OCI-LY1 (cell line): ENCODE measurements around the gene VAMP5.

Experiments
- H2AFZ ChIP-seq: fragments of 200-600 bp; sonication (generic), shearing (Covaris generic); 2 replicates; pipeline ENCODE4 v1.6.0; 2014; ENCODE audit warnings: antibody characterized with exemption, mild to moderate bottlenecking, low read length
- H3F3A ChIP-seq: fragments of 200-600 bp; sonication (generic), shearing (Covaris generic); 2 replicates; pipeline ENCODE4 v1.6.0; 2014; ENCODE audit warnings: mild to moderate bottlenecking, antibody characterized with exemption, low read length, moderate library complexity; ENCODE audit not compliant: insufficient read depth
- H3K27ac ChIP-seq: fragments of 200-600 bp; sonication (generic); 2 replicates; pipeline ENCODE4 v1.5.1; 2014; ENCODE audit warnings: low read length, mixed run types, mild to moderate bottlenecking, low read depth; ENCODE audit not compliant: poor library complexity, severe bottlenecking
- H3K27me3 ChIP-seq: fragments of 200-600 bp; sonication (generic); 2 replicates; pipeline ENCODE4 v1.6.0; 2014; ENCODE audit warnings: antibody characterized with exemption, mild to moderate bottlenecking, low read length, moderate library complexity; ENCODE audit not compliant: insufficient read depth
- H3K36me3 ChIP-seq: fragments of 200-600 bp; sonication (generic); 2 replicates; pipeline ENCODE4 v1.6.1; 2014; ENCODE audit warnings: mild to moderate bottlenecking, antibody characterized with exemption, low read length, moderate library complexity, mixed read lengths; ENCODE audit not compliant: insufficient read depth
- H3K4me1 ChIP-seq: fragments of 200-600 bp; sonication (generic); 2 replicates; pipeline ENCODE4 v1.5.1; 2014; ENCODE audit warnings: mild to moderate bottlenecking, low read length, moderate library complexity; ENCODE audit not compliant: insufficient read depth, severe bottlenecking
- H3K4me2 ChIP-seq: fragments of 200-600 bp; sonication (generic), shearing (Covaris generic); 2 replicates; pipeline ENCODE4 v1.6.1; 2014; ENCODE audit warnings: low read length
- H3K4me3 ChIP-seq: fragments of 200-600 bp; sonication (generic); 2 replicates; pipeline ENCODE4 v1.5.1; 2014; ENCODE audit warnings: low read length, low read depth, mild to moderate bottlenecking, mixed read lengths; ENCODE audit not compliant: poor library complexity, severe bottlenecking
- H3K79me2 ChIP-seq: fragments of 200-600 bp; shearing (Covaris generic); 2 replicates; pipeline ENCODE4 v1.6.1; 2016; ENCODE audit warnings: mixed run types, low read length, mixed read lengths; ENCODE audit not compliant: insufficient read depth
- H3K9ac ChIP-seq: fragments of 200-600 bp; sonication (generic), shearing (Covaris generic); 2 replicates; pipeline ENCODE4 v1.6.1; 2014; ENCODE audit warnings: mild to moderate bottlenecking, low read length, mixed read lengths
- H3K9me2 ChIP-seq: fragments of 200-600 bp; sonication (generic), shearing (Covaris generic); 2 replicates; pipeline ENCODE4 v1.6.1; 2014; ENCODE audit warnings: low read depth, mild to moderate bottlenecking, low read length, mixed read lengths
- H3K9me3 ChIP-seq: fragments of 200-600 bp; shearing (Covaris generic); 2 replicates; pipeline ENCODE4 v1.6.1; 2014; ENCODE audit warnings: low read length, mixed read lengths
- H4K20me1 ChIP-seq: fragments of 200-600 bp; sonication (generic), shearing (Covaris generic); 2 replicates; pipeline ENCODE4 v1.6.0; 2016; ENCODE audit warnings: mild to moderate bottlenecking, low read length; ENCODE audit not compliant: insufficient read depth
- CTCF ChIP-seq: fragments of 200-600 bp; sonication (generic), shearing (Covaris generic); IDR thresholded peaks from 2 replicates; pipeline ENCODE4 v1.5.1; 2017; ENCODE audit warnings: mild to moderate bottlenecking, antibody characterized with exemption, low read length, moderate library complexity, mixed read lengths
- EZH2 ChIP-seq: fragments of 200-600 bp; sonication (generic), shearing (Covaris generic); IDR thresholded peaks from 2 replicates; pipeline ENCODE4 v1.8.0; 2017; ENCODE audit warnings: borderline replicate concordance, mixed run types, mild to moderate bottlenecking, antibody characterized with exemption, low read length, moderate library complexity, mixed read lengths

VAMP5 gene

GRCh38 chr2:85596486-85597143 lies 12.4 kb downstream of the VAMP5 start:
- Histone ChIP-seq H3K36me3 (peaks cover 6% of the 10 kb centered on the region; the same call in 1 of the 2 replicates), H3K4me3 (peak overlapping the region; percentile 86), H2AFZ (no peak overlapping the region), H3K4me1 (peaks cover 18% of the 10 kb centered on the region), H3K9me3 (no peaks in the 10 kb centered on the region), H3K27ac (no peak overlapping the region), H4K20me1 (no peaks in the 10 kb centered on the region), H3K4me2 (peak overlapping the region; percentile 85), H3K9ac (peak overlapping the region; percentile 88), H3K9me2 (no peaks in the 10 kb centered on the region), H3F3A (no peaks in the 10 kb centered on the region), H3K79me2 (no peaks in the 10 kb centered on the region), H3K27me3 (no peaks in the 10 kb centered on the region)
- no peak for TF ChIP-seq CTCF
- TF ChIP-seq EZH2 = no peak

GRCh38 chr2:85597241-85597640 lies 13.0 kb downstream of the VAMP5 start:
- H3K9ac ChIP-seq = no peak overlapping the region
- no peaks in the 10 kb centered on the region for H3F3A ChIP-seq
- TF ChIP-seq CTCF = no peak
- TF ChIP-seq EZH2 = no peak

GRCh38 chr2:85598594-85599340 lies 14.5 kb downstream of the VAMP5 start:
- no peaks in the 10 kb centered on the region for H3K9me2 ChIP-seq
- H3K27me3 ChIP-seq = no peaks in the 10 kb centered on the region
- H3K27ac ChIP-seq = no peak overlapping the region
- TF ChIP-seq EZH2 (no peak), CTCF (no peak)
- H4K20me1 ChIP-seq = no peaks in the 10 kb centered on the region
- H3K79me2 ChIP-seq = no peaks in the 10 kb centered on the region
- no peak overlapping the region for H3K9ac ChIP-seq
- H3K4me3 ChIP-seq = no peak overlapping the region
- H3F3A ChIP-seq = no peaks in the 10 kb centered on the region
- H3K4me1 ChIP-seq = peaks cover 29% of the 10 kb centered on the region
- no peaks in the 10 kb centered on the region for H3K9me3 ChIP-seq
- no peak overlapping the region for H2AFZ ChIP-seq
- H3K36me3 ChIP-seq = peaks cover 6% of the 10 kb centered on the region; the same call in 1 of the 2 replicates
- no peak overlapping the region for H3K4me2 ChIP-seq

More at GRCh38 chr2:85597241-85597640, 13.0 kb downstream of the VAMP5 start:
- no peaks in the 10 kb centered on the region for H3K9me2 ChIP-seq
- H4K20me1 ChIP-seq = no peaks in the 10 kb centered on the region
- H3K4me1 ChIP-seq = peaks cover 22% of the 10 kb centered on the region
- H2AFZ ChIP-seq = no peak overlapping the region
- no peaks in the 10 kb centered on the region for H3K27me3 ChIP-seq
- H3K79me2 ChIP-seq = no peaks in the 10 kb centered on the region
- H3K4me3 ChIP-seq = no peak overlapping the region
- no peak overlapping the region for H3K4me2 ChIP-seq
- H3K9me3 ChIP-seq = no peaks in the 10 kb centered on the region
- H3K36me3 ChIP-seq = peaks cover 6% of the 10 kb centered on the region; the same call in 1 of the 2 replicates
- no peak overlapping the region for H3K27ac ChIP-seq
